Measurements from ENCODE around the gene SLC9A8.

The SLC9A8 gene

GRCh38 chr20:49877386-49877921 is 64.8 kb downstream of the SLC9A8 start:
- H3K4me3 ChIP-seq (ENCODE audit: low read depth in 1 of 2, low read length in 1 of 2) = no peak overlapping the region
- no peaks in the 10 kb centered on the region for H3K4me1 ChIP-seq (ENCODE audit: control insufficient read depth in 1 of 2, insufficient read depth in 1 of 2, low read depth in 1 of 2, low read length in 1 of 2)
- no peak overlapping the region for H3K27ac ChIP-seq
- no peaks in the 10 kb centered on the region for H3K9me3 ChIP-seq
- H3K27me3 ChIP-seq = no peaks in the 10 kb centered on the region
- TF ChIP-seq, protein P1, sequence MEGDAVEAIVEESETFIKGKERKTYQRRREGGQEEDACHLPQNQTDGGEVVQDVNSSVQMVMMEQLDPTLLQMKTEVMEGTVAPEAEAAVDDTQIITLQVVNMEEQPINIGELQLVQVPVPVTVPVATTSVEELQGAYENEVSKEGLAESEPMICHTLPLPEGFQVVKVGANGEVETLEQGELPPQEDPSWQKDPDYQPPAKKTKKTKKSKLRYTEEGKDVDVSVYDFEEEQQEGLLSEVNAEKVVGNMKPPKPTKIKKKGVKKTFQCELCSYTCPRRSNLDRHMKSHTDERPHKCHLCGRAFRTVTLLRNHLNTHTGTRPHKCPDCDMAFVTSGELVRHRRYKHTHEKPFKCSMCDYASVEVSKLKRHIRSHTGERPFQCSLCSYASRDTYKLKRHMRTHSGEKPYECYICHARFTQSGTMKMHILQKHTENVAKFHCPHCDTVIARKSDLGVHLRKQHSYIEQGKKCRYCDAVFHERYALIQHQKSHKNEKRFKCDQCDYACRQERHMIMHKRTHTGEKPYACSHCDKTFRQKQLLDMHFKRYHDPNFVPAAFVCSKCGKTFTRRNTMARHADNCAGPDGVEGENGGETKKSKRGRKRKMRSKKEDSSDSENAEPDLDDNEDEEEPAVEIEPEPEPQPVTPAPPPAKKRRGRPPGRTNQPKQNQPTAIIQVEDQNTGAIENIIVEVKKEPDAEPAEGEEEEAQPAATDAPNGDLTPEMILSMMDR (IDR thresholded peaks at IDR 0.05) = no peak
- peaks cover 91% of the 10 kb centered on the region for H3K36me3 ChIP-seq

GRCh38 chr20:49878977-49879376 is 66.3 kb downstream of the SLC9A8 start:
- H3K27ac ChIP-seq = no peak overlapping the region
- H3K4me3 ChIP-seq (ENCODE audit: low read depth in 1 of 2, low read length in 1 of 2) = no peak overlapping the region
- TF ChIP-seq, protein P1 (IDR thresholded peaks at IDR 0.05) = no peak
- no peaks in the 10 kb centered on the region for H3K27me3 ChIP-seq
- no peaks in the 10 kb centered on the region for H3K9me3 ChIP-seq
- H3K36me3 ChIP-seq = peaks cover 95% of the 10 kb centered on the region
- H3K4me1 ChIP-seq (ENCODE audit: control insufficient read depth in 1 of 2, insufficient read depth in 1 of 2, low read depth in 1 of 2, low read length in 1 of 2) = no peaks in the 10 kb centered on the region

DNA sequence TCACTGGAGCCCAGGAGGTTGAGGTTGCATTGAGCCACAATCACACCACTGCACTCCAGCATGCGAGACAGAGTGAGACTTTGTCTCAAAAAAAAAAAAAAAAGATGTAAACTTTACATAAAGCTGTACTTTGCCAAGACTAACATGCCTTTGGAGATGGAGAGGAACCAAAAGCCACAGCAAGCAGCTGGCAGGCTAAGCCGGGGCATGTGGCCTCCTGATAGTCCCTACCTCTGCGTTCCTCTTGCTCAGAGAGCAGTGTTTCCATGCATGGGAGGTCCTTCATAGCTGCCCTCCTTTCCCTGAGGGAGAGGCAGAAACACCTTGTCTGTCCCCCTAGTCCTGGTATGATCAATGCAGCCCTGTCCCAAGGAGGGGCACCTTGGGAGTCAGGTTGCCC is 67.5 kb downstream of the SLC9A8 start:
- H3K27me3 ChIP-seq = no peaks in the 10 kb centered on the region
- no peaks in the 10 kb centered on the region for H3K9me3 ChIP-seq
- H3K27ac ChIP-seq = no peak overlapping the region
- H3K36me3 ChIP-seq = peaks cover 96% of the 10 kb centered on the region
- TF ChIP-seq, protein P1 (IDR thresholded peaks at IDR 0.05) = no peak
- H3K4me3 ChIP-seq (ENCODE audit: low read depth in 1 of 2, low read length in 1 of 2) = no peak overlapping the region
- H3K4me1 ChIP-seq (ENCODE audit: control insufficient read depth in 1 of 2, insufficient read depth in 1 of 2, low read depth in 1 of 2, low read length in 1 of 2) = no peaks in the 10 kb centered on the region

- Histone ChIP-seq H3K9me3 (no peaks in the 10 kb centered on the region), H3K36me3 (peaks cover 96% of the 10 kb centered on the region), H3K4me3 (ENCODE audit: low read depth in 1 of 2, low read length in 1 of 2) (no peak overlapping the region), H3K4me1 (ENCODE audit: control insufficient read depth in 1 of 2, insufficient read depth in 1 of 2, low read depth in 1 of 2, low read length in 1 of 2) (no peaks in the 10 kb centered on the region), H3K27me3 (no peaks in the 10 kb centered on the region), H3K27ac (no peak overlapping the region)
- TF ChIP-seq, protein P1 (IDR thresholded peaks at IDR 0.05) = no peak
Measured at GRCh38 chr20:49880724-49881445, 68.3 kb downstream of the SLC9A8 start.

GRCh38 chr20:49882171-49882970 is 69.7 kb downstream of the SLC9A8 start:
- no peaks in the 10 kb centered on the region for H3K9me3 ChIP-seq
- no peaks in the 10 kb centered on the region for H3K4me1 ChIP-seq (ENCODE audit: control insufficient read depth in 1 of 2, insufficient read depth in 1 of 2, low read depth in 1 of 2, low read length in 1 of 2)
- no peaks in the 10 kb centered on the region for H3K27me3 ChIP-seq
- H3K4me3 ChIP-seq (ENCODE audit: low read depth in 1 of 2, low read length in 1 of 2) = no peak overlapping the region
- H3K36me3 ChIP-seq = peaks cover 97% of the 10 kb centered on the region
- TF ChIP-seq, protein P1 (IDR thresholded peaks at IDR 0.05) = no peak
- H3K27ac ChIP-seq = no peak overlapping the region
